Measurements from ENCODE around the gene AUTS2.
"Not testable (repeated sequence)": the region's sequence is repeated elsewhere in the genome, so short reads cannot be mapped to it uniquely, and the experiment has no call there.

AUTS2 gene

GRCh38 chr7:70634071-70634470 lies 1035.8 kb downstream of the AUTS2 start:
- peaks cover 10% of the 10 kb centered on the region for H3K4me1 Mint-ChIP-seq (ENCODE audit: low read depth)
- H3K36me3 Mint-ChIP-seq = no peaks in the 10 kb centered on the region
- no peak overlapping the region for H3K4me3 Mint-ChIP-seq
- no peak overlapping the region for H3K27ac Mint-ChIP-seq
- H3K27me3 Mint-ChIP-seq = no peaks in the 10 kb centered on the region
- no peaks in the 10 kb centered on the region for H3K9me3 Mint-ChIP-seq (ENCODE audit: low read depth)

GRCh38 chr7:70634610-70635068 lies 1036.4 kb downstream of the AUTS2 start:
- Mint-ChIP-seq H3K9me3 (ENCODE audit: low read depth) (no peaks in the 10 kb centered on the region), H3K36me3 (no peaks in the 10 kb centered on the region), H3K27me3 (no peaks in the 10 kb centered on the region), H3K4me1 (ENCODE audit: low read depth) (peaks cover 10% of the 10 kb centered on the region), H3K4me3 (no peak overlapping the region), H3K27ac (no peak overlapping the region)

- H3K27me3 Mint-ChIP-seq = no peaks in the 10 kb centered on the region
- no peak overlapping the region for H3K4me3 Mint-ChIP-seq
Observed at GRCh38 chr7:70635633-70636032, 1037.4 kb downstream of the AUTS2 start.

DNA sequence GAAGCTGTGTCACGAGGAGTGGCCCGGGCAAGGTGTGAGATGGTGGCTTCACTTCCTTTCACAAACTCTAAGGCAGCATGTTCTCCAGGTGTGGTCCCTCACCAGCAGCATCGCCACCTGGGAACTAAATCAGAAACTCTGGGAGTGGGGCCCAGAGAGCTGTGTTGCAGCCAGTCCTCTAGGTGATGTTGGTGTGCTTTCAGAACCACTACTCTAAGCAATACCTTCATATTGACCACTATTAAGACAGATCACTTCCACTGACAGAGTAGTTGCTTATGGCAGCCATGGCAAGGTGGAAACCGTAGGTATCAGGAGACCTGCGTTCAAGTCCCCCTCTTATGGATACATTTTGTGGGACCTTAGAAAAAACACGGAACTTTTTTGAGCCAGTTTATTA lies 1037.9 kb downstream of the AUTS2 start:
- H3K27me3 Mint-ChIP-seq = no peaks in the 10 kb centered on the region
- no peak overlapping the region for H3K4me3 Mint-ChIP-seq
- peaks cover 10% of the 10 kb centered on the region for H3K4me1 Mint-ChIP-seq (ENCODE audit: low read depth)
- H3K27ac Mint-ChIP-seq = no peak overlapping the region
- no peaks in the 10 kb centered on the region for H3K9me3 Mint-ChIP-seq (ENCODE audit: low read depth)
- no peaks in the 10 kb centered on the region for H3K36me3 Mint-ChIP-seq

More at GRCh38 chr7:70635633-70636032, 1037.4 kb downstream of the AUTS2 start:
- Mint-ChIP-seq H3K36me3 (no peaks in the 10 kb centered on the region), H3K4me1 (ENCODE audit: low read depth) (peaks cover 10% of the 10 kb centered on the region), H3K9me3 (ENCODE audit: low read depth) (no peaks in the 10 kb centered on the region), H3K27ac (no peak overlapping the region)

GRCh38 chr7:70637726-70638125 lies 1039.5 kb downstream of the AUTS2 start:
- H3K36me3 Mint-ChIP-seq = no peaks in the 10 kb centered on the region
- peaks cover 5% of the 10 kb centered on the region for H3K9me3 Mint-ChIP-seq (ENCODE audit: low read depth)
- no peak overlapping the region for H3K27ac Mint-ChIP-seq
- H3K4me3 Mint-ChIP-seq = no peak overlapping the region
- no peaks in the 10 kb centered on the region for H3K27me3 Mint-ChIP-seq
- peaks cover 10% of the 10 kb centered on the region for H3K4me1 Mint-ChIP-seq (ENCODE audit: low read depth)

DNA sequence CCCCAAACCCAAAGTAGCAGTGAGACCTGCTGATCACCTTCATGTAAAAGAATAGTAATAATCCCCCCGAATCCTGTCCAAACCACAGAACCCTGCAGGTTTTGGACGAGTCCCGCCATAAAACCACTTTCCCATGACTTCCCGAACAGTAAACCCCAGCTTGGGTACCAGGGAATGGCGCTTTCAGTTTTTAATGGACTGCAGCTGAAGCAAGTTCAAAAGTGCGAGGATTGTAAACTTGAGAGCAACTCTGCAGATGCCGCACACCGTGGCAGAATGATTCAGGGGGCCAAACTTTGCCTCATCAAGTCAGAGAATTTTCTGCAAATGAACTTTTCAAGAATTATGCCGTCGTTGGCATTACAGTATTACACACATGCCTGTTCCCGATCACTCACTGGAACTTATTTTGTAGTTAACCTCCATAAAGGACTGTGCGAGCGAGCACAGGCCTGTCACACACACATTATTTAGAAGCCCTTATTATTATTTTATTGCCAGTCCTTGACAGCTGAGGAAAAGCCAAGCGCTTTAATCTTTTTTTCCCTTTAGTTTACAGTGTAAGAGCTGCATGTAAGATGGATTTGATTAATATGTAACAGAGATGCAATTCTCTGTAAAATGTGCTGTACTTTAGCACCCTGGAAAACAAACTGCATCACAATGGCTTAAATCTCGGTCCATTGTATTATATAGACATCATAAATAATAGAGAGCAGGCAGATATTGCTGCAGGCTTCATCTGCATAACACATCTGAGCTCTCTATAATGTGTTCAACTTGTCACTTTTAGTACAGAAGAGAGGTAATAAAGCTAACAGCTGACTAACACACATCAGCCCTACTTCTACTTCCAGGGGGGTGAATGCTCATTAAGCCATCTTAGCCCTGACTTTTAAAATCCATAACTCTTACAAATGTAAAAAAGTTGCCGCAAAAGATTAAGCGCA lies 1040.2 kb downstream of the AUTS2 start:
- no peaks in the 10 kb centered on the region for H3K36me3 Mint-ChIP-seq
- H3K4me3 Mint-ChIP-seq = no peak overlapping the region
- no peak overlapping the region for H3K27ac Mint-ChIP-seq
- H3K4me1 Mint-ChIP-seq (ENCODE audit: low read depth) = peaks cover 10% of the 10 kb centered on the region
- H3K27me3 Mint-ChIP-seq = no peaks in the 10 kb centered on the region
- H3K9me3 Mint-ChIP-seq (ENCODE audit: low read depth) = peaks cover 5% of the 10 kb centered on the region

DNA sequence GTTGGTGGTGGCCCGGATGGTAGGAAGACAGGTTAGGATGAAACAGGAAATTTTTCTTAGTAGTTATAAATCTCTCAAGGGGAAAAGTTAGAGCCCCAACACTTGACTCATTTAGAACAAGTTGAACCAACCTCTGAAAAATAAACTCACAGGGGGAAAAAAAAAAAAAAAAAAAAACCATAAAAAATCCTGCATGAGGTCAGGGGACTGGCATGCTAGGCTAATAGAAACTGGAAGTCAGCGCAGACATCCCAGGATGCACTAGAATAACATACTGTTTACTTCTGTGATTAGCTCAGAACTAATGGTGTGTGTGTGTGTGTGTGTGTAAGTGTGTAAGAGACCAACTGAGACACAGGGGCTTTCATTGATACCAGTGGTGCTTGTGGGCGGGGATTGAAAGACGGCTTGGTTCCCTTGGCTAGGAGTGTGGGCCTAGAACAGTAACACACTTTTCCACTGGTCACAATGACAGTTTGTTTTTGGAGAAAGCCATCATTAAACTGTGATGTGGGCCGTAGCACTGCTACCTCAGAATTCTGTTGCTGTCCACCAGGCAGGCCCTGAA lies 1042.1 kb downstream of the AUTS2 start:
- H3K4me1 Mint-ChIP-seq (ENCODE audit: low read depth) = peaks cover 10% of the 10 kb centered on the region

DNA sequence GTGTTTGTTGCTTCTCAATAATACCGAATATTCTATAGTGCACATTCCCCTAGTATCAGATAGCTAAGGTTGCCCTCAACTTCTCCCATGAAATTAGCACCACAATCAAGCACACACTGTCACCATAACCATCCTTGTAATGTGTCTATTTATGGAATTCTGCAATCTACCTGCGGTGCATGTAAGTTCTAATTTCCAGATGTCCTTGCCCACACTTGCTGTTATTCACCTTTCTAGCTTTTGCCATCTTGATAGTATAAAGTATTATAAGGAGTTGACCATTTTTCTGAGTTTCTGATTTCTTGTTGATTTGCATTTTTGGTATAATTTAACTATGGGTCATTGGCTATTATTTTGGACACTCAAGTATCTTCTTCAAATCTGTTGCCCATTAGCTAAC lies 1043.6 kb downstream of the AUTS2 start:
- Mint-ChIP-seq H3K4me1 (ENCODE audit: low read depth) (peaks cover 9% of the 10 kb centered on the region), H3K9me3 (ENCODE audit: low read depth) (peaks cover 5% of the 10 kb centered on the region), H3K27me3 (peaks cover 3% of the 10 kb centered on the region), H3K36me3 (no peaks in the 10 kb centered on the region), H3K27ac (no peak overlapping the region), H3K4me3 (no peak overlapping the region)

More for the DNA sequence above, 1042.1 kb downstream of the AUTS2 start:
- Mint-ChIP-seq H3K9me3 (ENCODE audit: low read depth) (peaks cover 5% of the 10 kb centered on the region), H3K36me3 (no peaks in the 10 kb centered on the region), H3K4me3 (no peak overlapping the region), H3K27me3 (no peaks in the 10 kb centered on the region), H3K27ac (no peak overlapping the region)

DNA sequence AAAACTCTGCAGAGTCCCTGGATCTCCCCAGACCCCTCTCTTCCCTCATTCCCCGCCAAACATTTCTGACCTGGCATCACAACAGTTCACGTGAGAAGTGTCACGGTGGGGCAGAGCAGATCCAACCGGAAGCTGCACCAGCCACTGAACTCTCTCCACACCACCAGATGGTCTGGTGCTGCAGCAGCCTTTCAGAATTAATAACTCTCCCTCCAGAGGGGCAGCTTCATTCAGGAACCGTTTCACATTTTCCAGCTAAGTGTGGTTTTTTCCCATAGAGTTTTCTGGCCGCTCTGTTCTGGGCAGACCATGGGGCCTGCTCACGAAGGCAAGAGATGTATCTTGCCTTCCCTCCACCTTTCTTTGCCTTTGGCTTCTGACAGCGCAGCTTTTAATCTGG lies 1047.0 kb downstream of the AUTS2 start:
- Mint-ChIP-seq H3K4me3 (no peak overlapping the region), H3K36me3 (no peaks in the 10 kb centered on the region), H3K27me3 (peaks cover 3% of the 10 kb centered on the region), H3K4me1 (ENCODE audit: low read depth) (peaks cover 21% of the 10 kb centered on the region), H3K27ac (no peak overlapping the region), H3K9me3 (ENCODE audit: low read depth) (peaks cover 5% of the 10 kb centered on the region)

DNA sequence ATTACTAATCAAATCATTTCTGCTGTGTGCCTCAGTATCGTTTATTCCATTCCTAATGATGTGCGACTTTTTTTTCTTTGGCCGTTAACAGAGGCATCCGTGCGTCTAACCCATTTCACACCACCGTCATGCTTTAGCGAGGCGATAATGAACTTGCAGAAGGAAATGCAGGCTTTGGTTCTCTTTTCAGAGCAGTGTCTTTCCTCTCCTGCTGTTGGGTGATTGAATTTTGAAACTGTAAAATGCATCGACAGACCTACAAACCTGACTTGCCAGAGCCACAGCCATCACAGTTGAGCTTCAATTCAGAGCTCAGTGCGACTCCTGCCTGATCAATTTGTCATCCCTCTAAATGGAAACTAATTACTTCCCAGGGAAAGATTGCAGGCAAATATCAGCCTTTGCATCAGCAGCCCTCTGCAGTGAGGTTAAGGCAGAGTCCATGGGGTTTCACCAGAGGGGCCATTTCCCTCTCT lies 1047.6 kb downstream of the AUTS2 start:
- no peak overlapping the region for H3K4me3 Mint-ChIP-seq
- peaks cover 8% of the 10 kb centered on the region for H3K9me3 Mint-ChIP-seq (ENCODE audit: low read depth)
- no peak overlapping the region for H3K27ac Mint-ChIP-seq
- no peaks in the 10 kb centered on the region for H3K36me3 Mint-ChIP-seq
- peaks cover 3% of the 10 kb centered on the region for H3K27me3 Mint-ChIP-seq
- peaks cover 26% of the 10 kb centered on the region for H3K4me1 Mint-ChIP-seq (ENCODE audit: low read depth)

DNA sequence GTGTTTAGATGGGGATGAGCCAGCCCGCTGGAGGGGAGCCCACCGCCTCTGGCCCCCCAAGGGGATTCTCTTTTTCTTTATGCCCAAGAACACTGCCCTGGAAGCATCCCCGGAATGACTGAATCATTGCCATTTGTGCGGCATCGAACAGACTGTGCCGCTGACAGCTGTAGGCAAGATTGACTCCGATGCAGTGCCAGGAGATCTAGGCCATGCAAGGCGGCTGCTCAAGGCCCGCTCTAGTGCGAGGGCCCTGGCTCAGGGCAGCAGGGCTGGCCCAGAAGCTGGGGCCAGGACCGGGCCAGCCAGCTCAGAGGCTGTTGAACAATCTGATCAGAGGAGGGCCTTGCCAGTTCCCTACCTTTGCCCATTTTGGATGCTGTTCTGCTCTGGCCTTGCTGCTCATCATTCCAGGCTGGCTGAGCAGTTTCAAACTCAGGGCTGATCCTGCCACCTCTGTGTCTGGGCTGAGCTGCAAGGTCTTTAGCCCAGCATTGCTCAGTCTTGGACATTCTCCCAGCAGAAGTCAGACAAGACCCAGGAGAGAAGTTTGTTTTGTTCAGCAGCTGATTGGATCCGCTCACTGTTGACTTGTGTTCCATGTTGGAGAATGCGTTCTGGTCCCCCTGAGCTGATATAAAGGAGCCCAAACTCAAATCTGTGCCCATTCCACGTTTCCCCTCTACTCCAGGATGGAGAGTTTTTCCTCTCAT lies 1048.4 kb downstream of the AUTS2 start:
- H3K27ac Mint-ChIP-seq = no peak overlapping the region
- no peaks in the 10 kb centered on the region for H3K36me3 Mint-ChIP-seq
- H3K27me3 Mint-ChIP-seq = peaks cover 3% of the 10 kb centered on the region
- H3K4me1 Mint-ChIP-seq (ENCODE audit: low read depth) = peaks cover 26% of the 10 kb centered on the region
- peaks cover 8% of the 10 kb centered on the region for H3K9me3 Mint-ChIP-seq (ENCODE audit: low read depth)
- H3K4me3 Mint-ChIP-seq = no peak overlapping the region

DNA sequence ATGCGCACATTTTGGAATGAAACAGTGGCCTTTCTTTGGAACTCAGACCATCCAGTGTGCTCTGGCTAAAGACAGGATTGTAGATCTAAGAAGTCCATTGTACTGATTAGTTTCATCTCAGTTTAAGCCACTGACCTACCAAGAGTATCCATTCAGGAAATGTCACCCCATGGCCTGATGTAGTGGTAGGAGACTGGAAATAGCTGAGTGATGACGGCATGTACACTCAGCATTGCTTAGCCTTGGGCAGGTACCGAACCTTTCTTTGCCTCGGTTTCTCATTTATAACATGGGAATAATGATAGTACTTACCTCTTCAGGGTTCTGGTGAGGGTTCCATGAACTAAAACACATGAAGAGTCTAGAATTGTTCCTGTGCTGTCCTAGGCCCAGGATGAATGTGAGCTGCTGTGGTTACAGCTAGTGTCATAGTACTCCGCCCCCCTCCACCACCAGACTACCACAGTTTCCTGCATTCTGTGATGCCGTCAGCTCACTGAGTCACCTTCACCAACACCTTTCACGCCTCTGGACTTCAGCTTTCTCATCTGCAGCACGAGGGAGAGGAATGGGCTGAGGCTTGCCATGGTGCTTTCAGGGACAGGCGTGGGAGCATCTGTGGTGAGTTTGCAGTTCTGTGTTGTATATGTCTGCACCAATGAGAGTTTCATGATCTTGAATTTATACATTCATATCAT lies 1049.7 kb downstream of the AUTS2 start:
- H3K4me3 Mint-ChIP-seq = no peak overlapping the region
- H3K9me3 Mint-ChIP-seq (ENCODE audit: low read depth) = peaks cover 3% of the 10 kb centered on the region
- H3K36me3 Mint-ChIP-seq = no peaks in the 10 kb centered on the region
- H3K4me1 Mint-ChIP-seq (ENCODE audit: low read depth) = peaks cover 26% of the 10 kb centered on the region
- H3K27me3 Mint-ChIP-seq = peaks cover 3% of the 10 kb centered on the region
- H3K27ac Mint-ChIP-seq = peak overlapping the region; percentile 8

DNA sequence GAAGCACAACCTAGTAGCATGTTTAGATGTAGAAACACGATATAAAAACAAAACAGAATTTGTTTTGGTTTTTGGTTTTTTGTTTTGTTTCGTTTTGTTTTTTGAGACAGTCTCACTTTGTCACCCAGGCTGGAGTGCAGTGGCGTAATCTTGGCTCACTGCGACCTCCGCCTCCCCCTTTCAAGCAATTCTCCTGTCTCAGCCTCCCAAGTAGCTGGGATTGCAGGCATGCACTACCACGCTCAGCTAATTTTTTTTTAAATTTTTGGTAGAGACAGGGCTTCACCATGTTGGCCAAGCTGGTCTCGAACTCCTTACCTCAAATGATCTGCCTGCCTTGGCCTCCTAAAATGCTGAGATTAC lies 1050.2 kb downstream of the AUTS2 start:
- peaks cover 26% of the 10 kb centered on the region for H3K4me1 Mint-ChIP-seq (ENCODE audit: low read depth)
- not testable (repeated sequence) for H3K9me3 Mint-ChIP-seq (ENCODE audit: low read depth); H3K27ac Mint-ChIP-seq; H3K27me3 Mint-ChIP-seq; H3K36me3 Mint-ChIP-seq; H3K4me3 Mint-ChIP-seq

DNA sequence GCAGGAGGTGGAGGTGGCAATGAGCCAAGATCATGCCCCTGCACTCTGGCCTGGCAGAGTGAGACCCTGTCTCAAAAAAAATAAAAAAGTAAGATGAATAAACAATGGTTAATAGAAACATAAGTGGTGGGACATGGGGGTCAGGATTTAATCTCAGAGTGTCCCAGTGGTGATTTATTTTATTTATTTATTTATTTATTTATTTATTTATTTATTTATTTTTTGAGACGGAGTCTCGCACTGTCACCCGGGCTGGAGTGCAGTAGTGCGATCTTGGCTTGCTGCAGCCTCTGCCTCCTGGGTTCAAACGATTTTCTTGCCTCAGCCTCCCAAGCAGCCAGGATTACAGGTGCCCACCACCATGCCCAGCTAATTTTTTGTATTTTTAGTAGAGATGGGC lies 1051.0 kb downstream of the AUTS2 start:
- peaks cover 3% of the 10 kb centered on the region for H3K9me3 Mint-ChIP-seq (ENCODE audit: low read depth)
- H3K27me3 Mint-ChIP-seq = peaks cover 3% of the 10 kb centered on the region
- H3K27ac Mint-ChIP-seq = no peak overlapping the region
- H3K36me3 Mint-ChIP-seq = no peaks in the 10 kb centered on the region
- H3K4me3 Mint-ChIP-seq = no peak overlapping the region
- H3K4me1 Mint-ChIP-seq (ENCODE audit: low read depth) = peaks cover 26% of the 10 kb centered on the region
